HG03045 (cell line): Measurements from ENCODE around the gene IGF2BP3.

Experiments used
- ATAC-seq: cut with Tn5 transposase; IDR thresholded peaks from one replicate; pipeline ENCODE4 v1.9.1; 2021; ENCODE audit warnings: mild to moderate bottlenecking, moderate library complexity; ENCODE audit not compliant: unreplicated experiment

IGF2BP3 gene

GRCh38 chr7:23272275-23272674 is 198.0 kb downstream of the IGF2BP3 start:
- ATAC-seq = no peak

- no peak for ATAC-seq
These were observed 201.5 kb downstream of the IGF2BP3 start for GRCh38 chr7:23268746-23269145.

- ATAC-seq = no peak
These were observed 202.1 kb downstream of the IGF2BP3 start for GRCh38 chr7:23268167-23268566.

- no peak for ATAC-seq
These were observed 202.9 kb downstream of the IGF2BP3 start for GRCh38 chr7:23267357-23267756.

- no peak for ATAC-seq
These were observed 203.4 kb downstream of the IGF2BP3 start for GRCh38 chr7:23266918-23267317.

- no peak for ATAC-seq
These were observed 205.3 kb downstream of the IGF2BP3 start for GRCh38 chr7:23264916-23265458.

GRCh38 chr7:23261843-23262452 is 208.3 kb downstream of the IGF2BP3 start:
- ATAC-seq = peak; percentile 77

GRCh38 chr7:23260371-23260770 is 209.9 kb downstream of the IGF2BP3 start:
- ATAC-seq = no peak
